GM10248 (cell line): ENCODE measurements around the gene ELL3.
"Not testable (repeated sequence)": the region's sequence is repeated elsewhere in the genome, so short reads cannot be mapped to it uniquely, and the experiment has no call there.

ENCODE experiments used
- CTCF ChIA-PET: fragments of 300-600 bp; sonication (Branson Sonifier 250); formaldehyde crosslinking; extraction: SDS; loops from one replicate; lab custom pipeline; 2021; ENCODE audit warnings: antibody characterized with exemption; lab: Yijun Ruan, JAX
- POLR2A ChIA-PET: fragments of 350-650 bp; sonication (Branson Sonifier 250); formaldehyde crosslinking; extraction: SDS; loops from one replicate; lab custom pipeline; 2020; ENCODE audit warnings: antibody characterized with exemption; lab: Yijun Ruan, JAX
- DNase-seq: peaks from one replicate; pipeline ENCODE4 v3.0.0; 2012; ENCODE audit errors: extremely low spot score
- CTCF ChIP-seq: IDR thresholded peaks from 2 replicates; pipeline ENCODE4 v1.5.1; 2012; ENCODE audit warnings: mild to moderate bottlenecking, low read depth; ENCODE audit errors: extremely low read depth, missing control alignments, control extremely low read depth

ELL3 gene

GRCh38 chr15:43808960-43809678 is 32.4 kb upstream of the ELL3 start:
- CTCF ChIA-PET: interaction anchor here (0.9 to 5.6 kb wide), 7 partner anchors 9 to 38 kb away, joined by 3 to 42 read pairs (median 3); partner anchors contain the start of genes ELL3, HYPK, MFAP1 and SERINC4
- no peak for TF ChIP-seq CTCF
- POLR2A ChIA-PET: interaction anchor here (0.7 to 1.4 kb wide), 5 partner anchors 9 to 22 kb away, joined by 3 to 14 read pairs (median 5); partner anchors contain the start of genes HYPK and SERINC4
- DNase-seq: peak; percentile 60

- ChIA-PET POLR2A (interaction anchor here (1.0 to 1.3 kb wide), 3 partner anchors 8 to 16 kb away, joined by 3 to 14 read pairs (median 8); partner anchors contain the start of genes HYPK and SERINC4), CTCF (interaction anchor here (0.9 to 5.6 kb wide), 3 partner anchors 8 to 19 kb away, joined by 3 to 42 read pairs (median 10); partner anchors contain the start of genes HYPK, MFAP1 and SERINC4)
- no peak for DNase-seq
- no peak for TF ChIP-seq CTCF
Measured at GRCh38 chr15:43808435-43808950, 31.7 kb upstream of the ELL3 start.

GRCh38 chr15:43802676-43803075 is 25.9 kb upstream of the ELL3 start:
- DNase-seq: not testable (repeated sequence)

GRCh38 chr15:43800286-43801141 is 23.7 kb upstream of the ELL3 start, which contains the start of gene HYPK:
TSS of gene HYPK (plus strand) at chr15:43800599. CDS start at chr15:43800623, 24 bp downstream.
- DNase-seq: peak; percentile 88
- TF ChIP-seq CTCF: no peak
- ChIA-PET CTCF (interaction anchor here (1.4 to 1.5 kb wide), 3 partner anchors 9 to 30 kb away, joined by 3 to 10 read pairs (median 4); partner anchors contain the start of gene ELL3), POLR2A (interaction anchor here (0.6 to 2.5 kb wide), 5 partner anchors 9 to 24 kb away, joined by 5 to 15 read pairs (median 11); partner anchors contain the start of genes ELL3 and MFAP1)

More at GRCh38 chr15:43802676-43803075, 25.9 kb upstream of the ELL3 start:
- ChIA-PET POLR2A (interaction anchor here (3.4 kb wide), 1 partner anchor 9 kb away, joined by 18 read pairs; the partner anchor contains the start of gene SERF2), CTCF (interaction anchor here (1.3 to 1.5 kb wide), 2 partner anchors 13 to 20 kb away, joined by 3 read pairs; no protein-coding TSS in a partner anchor)

GRCh38 chr15:43799945-43800285 is 23.1 kb upstream of the ELL3 start, which contains the start of gene SERINC4:
TSS of gene SERINC4 (minus strand) at chr15:43800220. CDS start at chr15:43799986, 234 bp downstream.
- ChIA-PET CTCF (interaction anchor here (0.9 to 1.5 kb wide), 5 partner anchors 9 to 30 kb away, joined by 3 to 10 read pairs (median 4); partner anchors contain the start of gene ELL3), POLR2A (interaction anchor here (1.2 to 2.5 kb wide), 4 partner anchors 9 to 25 kb away, joined by 7 to 15 read pairs (median 12); partner anchors contain the start of genes ELL3 and MFAP1)
- TF ChIP-seq CTCF: no peak
- DNase-seq: no peak

- ChIA-PET POLR2A (interaction anchor here (2.5 kb wide), 1 partner anchor 23 kb away, joined by 15 read pairs; the partner anchor contains the start of gene ELL3), CTCF (interaction anchor here (0.9 to 1.5 kb wide), 4 partner anchors 9 to 29 kb away, joined by 3 to 4 read pairs (median 4); partner anchors contain the start of gene ELL3)
- no peak for TF ChIP-seq CTCF
- no peak for DNase-seq
Measured at GRCh38 chr15:43799209-43799944, 22.6 kb upstream of the ELL3 start.
